ENCODE results near the gene C9orf152. TPM values are rescaled to one million over a fixed set of nuclear protein-coding genes. Genes with fewer than 3 reads are reported as not detected.

Gene C9orf152
- total and polyA plus RNA-seq, 2 of the 13 experiments (the other 11 are each of a cell fraction or from before 2014, with no cell fraction given) = 0.24 to 0.48 TPM

- TF ChIP-seq ZNF407 (CRISPR knock-in tag; IDR thresholded peaks at IDR 0.05; ENCODE audit: not compliant biosample characterization) (no peak), GMEB1 (CRISPR knock-in tag; IDR thresholded peaks at IDR 0.05; ENCODE audit: borderline replicate concordance) (no peak), ZNF503 (CRISPR knock-in tag; IDR thresholded peaks at IDR 0.05) (0 out of 2 replicates have a peak, but pooled peaks have one; percentile 23), SATB2 (CRISPR knock-in tag; IDR thresholded peaks at IDR 0.05) (no peak), CREB1 (IDR thresholded peaks at IDR 0.05) (no peak), CREB1 (CRISPR knock-in tag; IDR thresholded peaks at IDR 0.05) (no peak), ZSCAN21 (CRISPR knock-in tag; IDR thresholded peaks at IDR 0.05; ENCODE audit: borderline replicate concordance) (peak; percentile 60; the same call in 1 of the 2 replicates), ELK4 (CRISPR knock-in tag; IDR thresholded peaks at IDR 0.05; ENCODE audit: borderline replicate concordance) (no peak), IKZF4 (CRISPR knock-in tag; IDR thresholded peaks at IDR 0.05; ENCODE audit: borderline replicate concordance, low read depth, not compliant biosample characterization) (peak; percentile 43), KDM1A (CRISPR knock-in tag; IDR thresholded peaks at IDR 0.05) (no peak), ZNF543 (CRISPR knock-in tag; IDR thresholded peaks at IDR 0.05) (peak; percentile 57; the same call in 1 of the 2 replicates), HINFP (CRISPR knock-in tag; IDR thresholded peaks at IDR 0.05; ENCODE audit: low read depth) (no peak)
These were observed 47.8 kb upstream of the C9orf152 start (continued) for GRCh38 chr9:110255463-110256379.

Data from HepG2 (cell line).